Uterus (tissue), 2 donors: Measurements from ENCODE around the gene PIK3R3.

Experiments
- POLR2A ChIP-seq, 2 donors: fragments of 450-650 bp; IDR thresholded peaks; one replicate each; pipeline ENCODE4 v1.6.1; 2016; ENCODE audit warnings: antibody characterized with exemption in 2 of 2, mild to moderate bottlenecking in 1 of 2, moderate library complexity in 1 of 2
- TF ChIP-seq, protein P1 (sequence below), 4 experiments: fragments of 200-600 bp in 2 of 4; fragments of 450-650 bp in 2 of 4; sonication (generic) in 2 of 4; IDR thresholded peaks; one replicate each; pipeline ENCODE4 v1.5.1; 2016 to 2019; ENCODE audit warnings: antibody characterized with exemption in 4 of 4, mild to moderate bottlenecking in 2 of 4, moderate library complexity in 1 of 4

GRCh38 chr1:46057781-46058180 is 74.6 kb downstream of the PIK3R3 start:
- TF ChIP-seq, protein P1, sequence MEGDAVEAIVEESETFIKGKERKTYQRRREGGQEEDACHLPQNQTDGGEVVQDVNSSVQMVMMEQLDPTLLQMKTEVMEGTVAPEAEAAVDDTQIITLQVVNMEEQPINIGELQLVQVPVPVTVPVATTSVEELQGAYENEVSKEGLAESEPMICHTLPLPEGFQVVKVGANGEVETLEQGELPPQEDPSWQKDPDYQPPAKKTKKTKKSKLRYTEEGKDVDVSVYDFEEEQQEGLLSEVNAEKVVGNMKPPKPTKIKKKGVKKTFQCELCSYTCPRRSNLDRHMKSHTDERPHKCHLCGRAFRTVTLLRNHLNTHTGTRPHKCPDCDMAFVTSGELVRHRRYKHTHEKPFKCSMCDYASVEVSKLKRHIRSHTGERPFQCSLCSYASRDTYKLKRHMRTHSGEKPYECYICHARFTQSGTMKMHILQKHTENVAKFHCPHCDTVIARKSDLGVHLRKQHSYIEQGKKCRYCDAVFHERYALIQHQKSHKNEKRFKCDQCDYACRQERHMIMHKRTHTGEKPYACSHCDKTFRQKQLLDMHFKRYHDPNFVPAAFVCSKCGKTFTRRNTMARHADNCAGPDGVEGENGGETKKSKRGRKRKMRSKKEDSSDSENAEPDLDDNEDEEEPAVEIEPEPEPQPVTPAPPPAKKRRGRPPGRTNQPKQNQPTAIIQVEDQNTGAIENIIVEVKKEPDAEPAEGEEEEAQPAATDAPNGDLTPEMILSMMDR (IDR thresholded peaks at IDR 0.05): no peak
- no peak for TF ChIP-seq POLR2A (IDR thresholded peaks at IDR 0.05)
